Hepatocyte (in vitro differentiated cells): ENCODE data around the gene ZNF407.

Source experiments
- EZH2 ChIP-seq: fragments of 200-600 bp; sonication (generic); IDR thresholded peaks from 2 replicates; pipeline ENCODE4 v1.6.1; 2016; ENCODE audit warnings: antibody characterized with exemption, mild to moderate bottlenecking, borderline replicate concordance
- EZH2phosphoT487 ChIP-seq: fragments of 200-600 bp; sonication (generic); IDR thresholded peaks from one replicate; pipeline ENCODE4 v1.6.1; 2018; ENCODE audit warnings: antibody characterized with exemption, mild to moderate bottlenecking, low read depth, moderate library complexity; ENCODE audit not compliant: unreplicated experiment, severe bottlenecking
- TF ChIP-seq, protein P1 (sequence below): fragments of 200-600 bp; sonication (generic); IDR thresholded peaks from 2 replicates; pipeline ENCODE4 v1.5.1; 2016; ENCODE audit warnings: antibody characterized with exemption, mild to moderate bottlenecking; ENCODE audit not compliant: poor library complexity

DNA sequence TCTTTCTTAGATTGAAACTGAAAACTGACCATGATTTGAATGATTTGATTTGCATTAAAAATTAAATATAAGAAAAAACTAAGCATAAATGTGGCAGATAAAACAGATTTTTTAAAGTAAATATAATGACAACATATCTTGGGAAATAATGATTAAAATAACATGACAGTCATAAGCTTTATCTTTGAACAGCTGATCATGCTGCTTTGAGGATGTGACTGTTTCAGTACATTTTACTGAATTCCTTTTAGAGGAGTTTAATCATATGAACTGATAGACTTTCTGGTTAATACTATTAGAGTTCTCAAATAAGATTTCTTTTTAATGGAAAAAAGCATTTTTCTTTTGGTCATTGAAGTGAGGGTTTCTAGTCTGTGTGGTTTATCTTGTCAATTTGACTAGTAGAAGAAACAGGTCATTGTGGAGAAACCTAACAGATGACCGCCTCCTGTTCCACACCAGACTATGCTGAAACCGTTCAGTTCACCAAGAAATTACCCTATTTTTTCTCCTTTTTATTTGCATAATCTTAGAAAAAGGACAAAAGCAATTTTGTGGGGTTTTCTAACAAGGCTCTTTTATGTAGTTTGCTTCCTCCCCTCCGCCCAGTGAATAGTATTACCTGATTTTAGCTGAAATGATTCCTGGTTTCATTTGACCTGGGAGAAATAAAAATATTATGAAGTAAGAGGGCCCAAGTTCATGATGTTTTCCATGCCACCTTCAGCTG, 349.1 kb downstream of the ZNF407 start:
- TF ChIP-seq, protein P1, sequence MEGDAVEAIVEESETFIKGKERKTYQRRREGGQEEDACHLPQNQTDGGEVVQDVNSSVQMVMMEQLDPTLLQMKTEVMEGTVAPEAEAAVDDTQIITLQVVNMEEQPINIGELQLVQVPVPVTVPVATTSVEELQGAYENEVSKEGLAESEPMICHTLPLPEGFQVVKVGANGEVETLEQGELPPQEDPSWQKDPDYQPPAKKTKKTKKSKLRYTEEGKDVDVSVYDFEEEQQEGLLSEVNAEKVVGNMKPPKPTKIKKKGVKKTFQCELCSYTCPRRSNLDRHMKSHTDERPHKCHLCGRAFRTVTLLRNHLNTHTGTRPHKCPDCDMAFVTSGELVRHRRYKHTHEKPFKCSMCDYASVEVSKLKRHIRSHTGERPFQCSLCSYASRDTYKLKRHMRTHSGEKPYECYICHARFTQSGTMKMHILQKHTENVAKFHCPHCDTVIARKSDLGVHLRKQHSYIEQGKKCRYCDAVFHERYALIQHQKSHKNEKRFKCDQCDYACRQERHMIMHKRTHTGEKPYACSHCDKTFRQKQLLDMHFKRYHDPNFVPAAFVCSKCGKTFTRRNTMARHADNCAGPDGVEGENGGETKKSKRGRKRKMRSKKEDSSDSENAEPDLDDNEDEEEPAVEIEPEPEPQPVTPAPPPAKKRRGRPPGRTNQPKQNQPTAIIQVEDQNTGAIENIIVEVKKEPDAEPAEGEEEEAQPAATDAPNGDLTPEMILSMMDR = no peak
- TF ChIP-seq EZH2 (no peak), EZH2phosphoT487 (no peak)
